ENCODE measurements around the gene PLTP. TPM values are rescaled to one million over a fixed set of nuclear protein-coding genes. Genes with fewer than 3 reads are reported as not detected.

Gene PLTP
- total RNA-seq, 1 experiment from 2014 or later = 17.7 TPM

DNA sequence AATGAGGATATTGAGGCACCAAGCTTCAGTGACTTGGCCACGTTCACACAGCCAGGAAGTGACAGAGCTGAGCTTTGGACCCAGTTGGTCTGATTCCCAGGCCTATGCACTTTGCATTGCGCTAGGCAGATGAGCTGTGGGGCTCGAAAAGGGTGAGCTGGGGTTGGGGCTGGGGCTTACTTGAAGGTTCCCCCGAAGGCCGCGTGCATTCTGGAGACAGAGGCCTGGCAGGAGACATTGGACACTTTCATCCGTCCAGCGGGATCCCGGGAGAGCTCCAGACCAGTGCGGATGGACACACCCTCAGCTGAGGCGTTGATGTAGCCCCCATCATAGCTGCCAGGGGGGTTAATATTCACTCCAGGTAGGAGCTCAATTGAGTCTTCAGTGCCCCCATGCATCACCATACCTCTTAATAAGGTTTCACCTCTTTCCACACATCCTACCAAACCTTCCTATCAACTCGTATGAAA is 2.6 kb downstream of the PLTP start:
- peaks cover 18% of the 10 kb centered on the region for H3K4me1 ChIP-seq (ENCODE audit: control insufficient read depth, insufficient read depth, low read length)
- H3K27me3 ChIP-seq (ENCODE audit: control insufficient read depth, insufficient read depth, low read length) = no peaks in the 10 kb centered on the region
- H3K9me3 ChIP-seq (ENCODE audit: control insufficient read depth, insufficient read depth, low read depth, low read length) = no peaks in the 10 kb centered on the region
- no TSS peak for BruUV-seq (replicated peaks)
- TF ChIP-seq, protein P1, sequence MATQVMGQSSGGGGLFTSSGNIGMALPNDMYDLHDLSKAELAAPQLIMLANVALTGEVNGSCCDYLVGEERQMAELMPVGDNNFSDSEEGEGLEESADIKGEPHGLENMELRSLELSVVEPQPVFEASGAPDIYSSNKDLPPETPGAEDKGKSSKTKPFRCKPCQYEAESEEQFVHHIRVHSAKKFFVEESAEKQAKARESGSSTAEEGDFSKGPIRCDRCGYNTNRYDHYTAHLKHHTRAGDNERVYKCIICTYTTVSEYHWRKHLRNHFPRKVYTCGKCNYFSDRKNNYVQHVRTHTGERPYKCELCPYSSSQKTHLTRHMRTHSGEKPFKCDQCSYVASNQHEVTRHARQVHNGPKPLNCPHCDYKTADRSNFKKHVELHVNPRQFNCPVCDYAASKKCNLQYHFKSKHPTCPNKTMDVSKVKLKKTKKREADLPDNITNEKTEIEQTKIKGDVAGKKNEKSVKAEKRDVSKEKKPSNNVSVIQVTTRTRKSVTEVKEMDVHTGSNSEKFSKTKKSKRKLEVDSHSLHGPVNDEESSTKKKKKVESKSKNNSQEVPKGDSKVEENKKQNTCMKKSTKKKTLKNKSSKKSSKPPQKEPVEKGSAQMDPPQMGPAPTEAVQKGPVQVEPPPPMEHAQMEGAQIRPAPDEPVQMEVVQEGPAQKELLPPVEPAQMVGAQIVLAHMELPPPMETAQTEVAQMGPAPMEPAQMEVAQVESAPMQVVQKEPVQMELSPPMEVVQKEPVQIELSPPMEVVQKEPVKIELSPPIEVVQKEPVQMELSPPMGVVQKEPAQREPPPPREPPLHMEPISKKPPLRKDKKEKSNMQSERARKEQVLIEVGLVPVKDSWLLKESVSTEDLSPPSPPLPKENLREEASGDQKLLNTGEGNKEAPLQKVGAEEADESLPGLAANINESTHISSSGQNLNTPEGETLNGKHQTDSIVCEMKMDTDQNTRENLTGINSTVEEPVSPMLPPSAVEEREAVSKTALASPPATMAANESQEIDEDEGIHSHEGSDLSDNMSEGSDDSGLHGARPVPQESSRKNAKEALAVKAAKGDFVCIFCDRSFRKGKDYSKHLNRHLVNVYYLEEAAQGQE (IDR thresholded peaks at IDR 0.05; ENCODE audit: insufficient read depth in 1 of 2, low read depth in 2 of 2, low read length in 1 of 2) = no peak
- ATAC-seq (no peak), DNase-seq (ENCODE audit: low read depth, low spot score) (no peak)
- ChIA-PET POLR2A (interaction anchor here (0.9 kb wide), 1 partner anchor 61 kb away, joined by 4 read pairs; no protein-coding TSS in a partner anchor), CTCF (no interaction called here)
- no peaks in the 10 kb centered on the region for H3K36me3 ChIP-seq (ENCODE audit: control insufficient read depth, insufficient read depth, low read length)
- in situ Hi-C loops (cut with HindIII; ENCODE audit: low pct_unique_long_range_greater_than_20kb, low sequenced_read_pairs) = no loop called here
- intact Hi-C loops (cut with micrococcal nuclease; ENCODE audit: unreplicated experiment) = no loop called here
- peak overlapping the region; percentile 29; the same call in 1 of the 2 replicates for H3K27ac ChIP-seq (ENCODE audit: low read length)
- no peak overlapping the region for H3K4me3 ChIP-seq (ENCODE audit: low read depth in 2 of 2, low read length in 2 of 2)

DNA sequence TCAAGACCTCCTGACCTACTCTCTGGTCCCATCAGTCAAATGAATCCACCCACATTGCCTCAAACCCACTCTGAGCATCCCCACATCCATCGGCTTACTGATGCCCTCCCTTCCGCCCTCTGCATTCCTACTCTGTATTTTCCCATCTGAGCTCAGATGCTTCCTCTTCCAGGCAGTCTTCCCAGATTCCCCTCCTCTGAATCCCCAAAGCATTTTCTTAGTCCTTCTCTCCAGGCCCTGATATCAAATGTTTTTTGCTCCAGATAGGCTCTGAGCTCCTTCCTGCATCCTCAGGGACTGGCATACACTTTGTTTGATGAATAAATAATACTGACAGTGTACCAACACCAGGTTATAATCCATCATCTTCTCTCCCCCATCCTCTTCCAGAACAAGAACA is 3.9 kb downstream of the PLTP start:
- Histone ChIP-seq H3K36me3 (ENCODE audit: control insufficient read depth, insufficient read depth, low read length) (no peaks in the 10 kb centered on the region), H3K4me3 (ENCODE audit: low read depth in 2 of 2, low read length in 2 of 2) (no peak overlapping the region), H3K27me3 (ENCODE audit: control insufficient read depth, insufficient read depth, low read length) (no peaks in the 10 kb centered on the region), H3K9me3 (ENCODE audit: control insufficient read depth, insufficient read depth, low read depth, low read length) (no peaks in the 10 kb centered on the region), H3K27ac (ENCODE audit: low read length) (no peak overlapping the region), H3K4me1 (ENCODE audit: control insufficient read depth, insufficient read depth, low read length) (peaks cover 18% of the 10 kb centered on the region)
- in situ Hi-C loops (cut with HindIII; ENCODE audit: low pct_unique_long_range_greater_than_20kb, low sequenced_read_pairs) (no loop called here), intact Hi-C loops (cut with micrococcal nuclease; ENCODE audit: unreplicated experiment) (no loop called here)
- BruUV-seq (replicated peaks) = no TSS peak
- ChIA-PET CTCF (no interaction called here), POLR2A (no interaction called here)
- DNase-seq (ENCODE audit: low read depth, low spot score) = no peak
- no peak for ATAC-seq
- TF ChIP-seq SIN3A (IDR thresholded peaks at IDR 0.05; ENCODE audit: borderline replicate concordance, insufficient read depth, low read depth, low read length) = no peak
- TF ChIP-seq, protein P1 (IDR thresholded peaks at IDR 0.05; ENCODE audit: insufficient read depth in 1 of 2, low read depth in 2 of 2, low read length in 1 of 2) = no peak
- TF ChIP-seq, protein P2, sequence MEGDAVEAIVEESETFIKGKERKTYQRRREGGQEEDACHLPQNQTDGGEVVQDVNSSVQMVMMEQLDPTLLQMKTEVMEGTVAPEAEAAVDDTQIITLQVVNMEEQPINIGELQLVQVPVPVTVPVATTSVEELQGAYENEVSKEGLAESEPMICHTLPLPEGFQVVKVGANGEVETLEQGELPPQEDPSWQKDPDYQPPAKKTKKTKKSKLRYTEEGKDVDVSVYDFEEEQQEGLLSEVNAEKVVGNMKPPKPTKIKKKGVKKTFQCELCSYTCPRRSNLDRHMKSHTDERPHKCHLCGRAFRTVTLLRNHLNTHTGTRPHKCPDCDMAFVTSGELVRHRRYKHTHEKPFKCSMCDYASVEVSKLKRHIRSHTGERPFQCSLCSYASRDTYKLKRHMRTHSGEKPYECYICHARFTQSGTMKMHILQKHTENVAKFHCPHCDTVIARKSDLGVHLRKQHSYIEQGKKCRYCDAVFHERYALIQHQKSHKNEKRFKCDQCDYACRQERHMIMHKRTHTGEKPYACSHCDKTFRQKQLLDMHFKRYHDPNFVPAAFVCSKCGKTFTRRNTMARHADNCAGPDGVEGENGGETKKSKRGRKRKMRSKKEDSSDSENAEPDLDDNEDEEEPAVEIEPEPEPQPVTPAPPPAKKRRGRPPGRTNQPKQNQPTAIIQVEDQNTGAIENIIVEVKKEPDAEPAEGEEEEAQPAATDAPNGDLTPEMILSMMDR (IDR thresholded peaks at IDR 0.05) = no peak
- TF ChIP-seq POLR2AphosphoS5 (IDR thresholded peaks at IDR 0.05; ENCODE audit: low read depth, low read length) = no peak
- TF ChIP-seq TCF7L2 (IDR thresholded peaks at IDR 0.05; ENCODE audit: low read depth, low read length) = no peak

All from Panc1 (cell line).